ENCODE data around the gene HMX3.
"Not testable (repeated sequence)": the region's sequence is repeated elsewhere in the genome, so short reads cannot be mapped to it uniquely, and the experiment has no call there.

The HMX3 gene

GRCh38 chr10:123149162-123149567 lies 13.4 kb downstream of the HMX3 start:
- no peak for DNase-seq

- no peak for DNase-seq
These were observed 13.9 kb downstream of the HMX3 start for GRCh38 chr10:123149568-123150270.

- DNase-seq, result no peak
These were observed 14.7 kb downstream of the HMX3 start for GRCh38 chr10:123150271-123150985.

- DNase-seq, result no peak
These were observed 15.4 kb downstream of the HMX3 start for GRCh38 chr10:123150986-123151736.

GRCh38 chr10:123151737-123152135 lies 16.0 kb downstream of the HMX3 start:
- no peak for DNase-seq

GRCh38 chr10:123153486-123154091 lies 17.8 kb downstream of the HMX3 start:
- no peak for DNase-seq

GRCh38 chr10:123154092-123154710 lies 18.4 kb downstream of the HMX3 start, which contains the start of gene BUB3:
Gene BUB3 (plus strand): TSS chr10:123154402. CDS start chr10:123154918, 516 bp downstream.
- peak; percentile 88 for DNase-seq

- no peak for DNase-seq
These were observed 19.1 kb downstream of the HMX3 start for GRCh38 chr10:123154711-123155505.

- DNase-seq, result no peak
These were observed 20.3 kb downstream of the HMX3 start for GRCh38 chr10:123156078-123156477.

GRCh38 chr10:123157210-123157609 lies 21.4 kb downstream of the HMX3 start:
- DNase-seq, result no peak

GRCh38 chr10:123158682-123159081 lies 22.9 kb downstream of the HMX3 start:
- DNase-seq, result no peak

- DNase-seq, result no peak
These were observed 24.7 kb downstream of the HMX3 start for GRCh38 chr10:123160311-123160980.

GRCh38 chr10:123164319-123164718 lies 28.5 kb downstream of the HMX3 start:
- no peak for DNase-seq

GRCh38 chr10:123165445-123166072 lies 29.8 kb downstream of the HMX3 start:
- no peak for DNase-seq

- DNase-seq, result no peak
These were observed 30.8 kb downstream of the HMX3 start for GRCh38 chr10:123166618-123167017.

GRCh38 chr10:123170961-123171360 lies 35.2 kb downstream of the HMX3 start:
- DNase-seq, result no peak

GRCh38 chr10:123171616-123172015 lies 35.8 kb downstream of the HMX3 start:
- DNase-seq, result not testable (repeated sequence)

- DNase-seq, result no peak
These were observed 39.9 kb downstream of the HMX3 start for GRCh38 chr10:123175389-123176387.

GRCh38 chr10:123178390-123178789 lies 42.6 kb downstream of the HMX3 start:
- not testable (repeated sequence) for DNase-seq
